C4-2B (cell line): ENCODE results near the gene FOXN4.
A peak's percentile ranks its signal among the peaks of the same experiment; 100 is the strongest.

Experiments
- H3K27ac ChIP-seq: fragments of 450-650 bp; 2 replicates; pipeline ENCODE4 v1.5.1; 2017
- ZFX ChIP-seq: fragments of 450-650 bp; IDR thresholded peaks from 2 replicates; pipeline ENCODE4 v1.6.1; 2017
- TF ChIP-seq, protein P1 (sequence below): fragments of 450-650 bp; conservative IDR thresholded peaks from 2 replicates; pipeline ENCODE4 v1.5.1; 2017; ENCODE audit warnings: mild to moderate bottlenecking

The FOXN4 gene, protein sequence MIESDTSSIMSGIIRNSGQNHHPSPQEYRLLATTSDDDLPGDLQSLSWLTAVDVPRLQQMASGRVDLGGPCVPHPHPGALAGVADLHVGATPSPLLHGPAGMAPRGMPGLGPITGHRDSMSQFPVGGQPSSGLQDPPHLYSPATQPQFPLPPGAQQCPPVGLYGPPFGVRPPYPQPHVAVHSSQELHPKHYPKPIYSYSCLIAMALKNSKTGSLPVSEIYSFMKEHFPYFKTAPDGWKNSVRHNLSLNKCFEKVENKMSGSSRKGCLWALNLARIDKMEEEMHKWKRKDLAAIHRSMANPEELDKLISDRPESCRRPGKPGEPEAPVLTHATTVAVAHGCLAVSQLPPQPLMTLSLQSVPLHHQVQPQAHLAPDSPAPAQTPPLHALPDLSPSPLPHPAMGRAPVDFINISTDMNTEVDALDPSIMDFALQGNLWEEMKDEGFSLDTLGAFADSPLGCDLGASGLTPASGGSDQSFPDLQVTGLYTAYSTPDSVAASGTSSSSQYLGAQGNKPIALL

GRCh38 chr12:109308534-109309380 is at the start of gene FOXN4:
Gene FOXN4, minus strand, starts transcription at chr12:109309284. Its CDS starts 963 bp downstream, at chr12:109308321.
- H3K27ac ChIP-seq = peak within 1 kb of the TSS; percentile 71
- TF ChIP-seq, protein P1, sequence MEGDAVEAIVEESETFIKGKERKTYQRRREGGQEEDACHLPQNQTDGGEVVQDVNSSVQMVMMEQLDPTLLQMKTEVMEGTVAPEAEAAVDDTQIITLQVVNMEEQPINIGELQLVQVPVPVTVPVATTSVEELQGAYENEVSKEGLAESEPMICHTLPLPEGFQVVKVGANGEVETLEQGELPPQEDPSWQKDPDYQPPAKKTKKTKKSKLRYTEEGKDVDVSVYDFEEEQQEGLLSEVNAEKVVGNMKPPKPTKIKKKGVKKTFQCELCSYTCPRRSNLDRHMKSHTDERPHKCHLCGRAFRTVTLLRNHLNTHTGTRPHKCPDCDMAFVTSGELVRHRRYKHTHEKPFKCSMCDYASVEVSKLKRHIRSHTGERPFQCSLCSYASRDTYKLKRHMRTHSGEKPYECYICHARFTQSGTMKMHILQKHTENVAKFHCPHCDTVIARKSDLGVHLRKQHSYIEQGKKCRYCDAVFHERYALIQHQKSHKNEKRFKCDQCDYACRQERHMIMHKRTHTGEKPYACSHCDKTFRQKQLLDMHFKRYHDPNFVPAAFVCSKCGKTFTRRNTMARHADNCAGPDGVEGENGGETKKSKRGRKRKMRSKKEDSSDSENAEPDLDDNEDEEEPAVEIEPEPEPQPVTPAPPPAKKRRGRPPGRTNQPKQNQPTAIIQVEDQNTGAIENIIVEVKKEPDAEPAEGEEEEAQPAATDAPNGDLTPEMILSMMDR = no peak
- TF ChIP-seq ZFX = no peak

- TF ChIP-seq ZFX = no peak
- TF ChIP-seq, protein P1 = no peak
- H3K27ac ChIP-seq = no peak overlapping the region
Measured at GRCh38 chr12:109358154-109358869, 49.2 kb upstream of the FOXN4 start.

DNA sequence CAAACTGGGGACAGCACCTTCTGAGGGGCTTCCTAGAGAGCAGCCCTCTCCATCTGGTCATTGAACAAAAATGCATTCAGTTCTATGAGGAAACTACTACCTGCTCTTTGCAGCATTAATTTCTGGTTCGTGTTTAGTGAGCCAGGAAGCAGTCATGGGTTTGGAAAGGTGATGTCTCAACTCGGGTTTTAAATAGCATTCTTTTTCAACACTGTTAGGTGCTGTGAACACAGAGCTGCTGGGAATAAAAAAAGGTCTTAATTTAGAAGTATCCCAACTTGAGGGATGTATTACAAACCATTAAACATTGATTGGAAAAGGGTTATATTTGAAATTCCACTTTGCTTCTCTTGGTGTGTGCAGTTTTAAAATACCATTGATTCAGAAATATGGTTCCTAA is 47.9 kb upstream of the FOXN4 start:
- no peak for TF ChIP-seq ZFX
- TF ChIP-seq, protein P1 = no peak
- H3K27ac ChIP-seq = no peak overlapping the region

GRCh38 chr12:109356577-109356976 is 47.5 kb upstream of the FOXN4 start:
- no peak overlapping the region for H3K27ac ChIP-seq
- TF ChIP-seq, protein P1 = no peak
- no peak for TF ChIP-seq ZFX

DNA sequence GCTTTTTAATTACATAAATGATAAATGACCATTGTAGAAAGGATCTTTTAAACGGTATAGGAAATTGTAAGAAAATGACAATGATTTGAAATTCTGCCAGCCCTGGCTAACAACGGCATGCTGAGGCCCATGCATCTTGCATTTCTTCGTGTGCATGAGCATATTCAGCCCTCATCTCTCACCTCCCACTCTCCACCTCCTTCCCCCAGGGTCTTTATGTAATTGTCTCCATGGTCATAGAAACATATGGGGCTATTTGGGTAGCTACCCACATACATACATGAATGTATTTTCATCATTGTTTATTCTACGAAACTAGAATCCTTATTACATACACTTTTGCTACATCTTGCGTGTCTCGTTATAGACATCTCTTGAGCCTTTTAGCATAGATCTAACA is 43.1 kb upstream of the FOXN4 start:
- H3K27ac ChIP-seq = no peak overlapping the region
- TF ChIP-seq, protein P1 = no peak
- no peak for TF ChIP-seq ZFX

GRCh38 chr12:109347589-109347988 is 38.5 kb upstream of the FOXN4 start, which contains the start of gene MYO1H:
Gene MYO1H, plus strand, starts transcription at chr12:109347900. Its CDS starts 61 bp downstream, at chr12:109347961.
- TF ChIP-seq, protein P1 = 0 out of 2 replicates have a peak, but pooled peaks have one; percentile 0
- TF ChIP-seq ZFX = no peak

More at GRCh38 chr12:109347589-109347988, 38.5 kb upstream of the FOXN4 start, which contains the start of gene MYO1H:
- no peak within 1 kb of the TSS for H3K27ac ChIP-seq
